HEK293T (cell line): Measurements from ENCODE around the gene CFAP58.

Experiments used
- FOXK2 ChIP-seq: fragments of 450-650 bp; IDR thresholded peaks from 2 replicates; pipeline ENCODE4 v1.6.1; 2016; ENCODE audit warnings: mild to moderate bottlenecking
- LEF1 ChIP-seq: fragments of 450-650 bp; IDR thresholded peaks from 2 replicates; pipeline ENCODE4 v1.6.1; 2017; ENCODE audit warnings: mild to moderate bottlenecking, borderline replicate concordance
- NFRKB ChIP-seq: fragments of 450-650 bp; IDR thresholded peaks from 2 replicates; pipeline ENCODE4 v1.6.1; 2016; ENCODE audit warnings: mild to moderate bottlenecking, moderate library complexity
- SP1 ChIP-seq: fragments of 450-650 bp; IDR thresholded peaks from 2 replicates; pipeline ENCODE4 v1.6.1; 2017

- TF ChIP-seq SP1: no peak
- no peak for TF ChIP-seq FOXK2
- no peak for TF ChIP-seq LEF1
- no peak for TF ChIP-seq NFRKB
Measured at GRCh38 chr10:104502907-104503306, 149.3 kb downstream of the CFAP58 start.
